Liver (tissue), 9 donors: Measurements from ENCODE around the gene SWAP70. TPM values are rescaled to one million over a fixed set of nuclear protein-coding genes. Genes with fewer than 3 reads are reported as not detected.

Experiments used
- DNase-seq: peaks from one replicate; pipeline ENCODE4 v3.0.0-alpha.2; 2017; ENCODE audit warnings: low spot score
- H3K27ac ChIP-seq, 2 donors: one replicate each; pipeline ENCODE4 v1.7.0; 2013; ENCODE audit warnings: inconsistent platforms in 2 of 2, low read length in 2 of 2, control low read depth in 1 of 2, low read depth in 1 of 2, mild to moderate bottlenecking in 1 of 2
- H3K27me3 ChIP-seq, 4 donors: one replicate each; pipeline versions ENCODE4 v1.6.1 to v1.7.0; 2013; ENCODE audit warnings: low read length in 3 of 4, inconsistent platforms in 1 of 4, mild to moderate bottlenecking in 1 of 4, moderate library complexity in 1 of 4; ENCODE audit not compliant: control insufficient read depth in 4 of 4, insufficient read depth in 4 of 4
- H3K36me3 ChIP-seq, 4 donors: one replicate each; pipeline versions ENCODE4 v1.6.1 to v1.7.0; 2013; ENCODE audit warnings: low read length in 3 of 4, mild to moderate bottlenecking in 3 of 4, low read depth in 1 of 4, moderate library complexity in 1 of 4; ENCODE audit not compliant: control insufficient read depth in 4 of 4, insufficient read depth in 3 of 4
- H3K4me1 ChIP-seq, 4 donors: one replicate each; pipeline versions ENCODE4 v1.6.1 to v1.7.0; 2013; ENCODE audit warnings: low read length in 3 of 4, mild to moderate bottlenecking in 3 of 4, moderate library complexity in 1 of 4; ENCODE audit not compliant: control insufficient read depth in 4 of 4, insufficient read depth in 4 of 4
- H3K4me3 ChIP-seq, 3 donors: one replicate each; pipeline versions ENCODE4 v1.6.1 to v1.7.0; 2013; ENCODE audit warnings: low read length in 3 of 3, control low read depth in 1 of 3, low read depth in 1 of 3, mild to moderate bottlenecking in 1 of 3
- H3K9ac ChIP-seq, 2 donors: one replicate each; pipeline ENCODE4 v1.7.0; 2013; ENCODE audit warnings: low read length in 2 of 2, mild to moderate bottlenecking in 2 of 2, moderate library complexity in 2 of 2, control low read depth in 1 of 2, low read depth in 1 of 2
- H3K9me3 ChIP-seq, 4 donors: one replicate each; pipeline versions ENCODE4 v1.6.1 to v1.7.0; 2013; ENCODE audit warnings: low read length in 3 of 4; ENCODE audit not compliant: control insufficient read depth in 4 of 4
- ATF3 ChIP-seq: IDR thresholded peaks from 2 replicates; pipeline ENCODE4 v1.6.1; 2016; ENCODE audit warnings: antibody characterized with exemption
- CTCF ChIP-seq: fragments of 150-350 bp; IDR thresholded peaks from 2 replicates; pipeline ENCODE4 v1.5.1; 2017; ENCODE audit warnings: improper control_type of control experiment, low read depth, low read length; ENCODE audit not compliant: missing input control
- EGR1 ChIP-seq, 2 donors: IDR thresholded peaks; 2 replicates each; pipeline ENCODE4 v1.6.1; 2016 to 2018; ENCODE audit warnings: antibody characterized with exemption in 2 of 2, low read depth in 2 of 2
- FOXA1 ChIP-seq: IDR thresholded peaks from 2 replicates; pipeline ENCODE4 v1.6.1; 2016; ENCODE audit warnings: antibody characterized with exemption
- GABPA ChIP-seq, 2 donors: IDR thresholded peaks in 1 of 2; conservative IDR thresholded peaks in 1 of 2; 2 replicates each; pipeline ENCODE4 v1.6.1; 2016; ENCODE audit warnings: antibody characterized with exemption in 2 of 2, mild to moderate bottlenecking in 1 of 2, moderate library complexity in 1 of 2
- HNF4A ChIP-seq, 2 donors: conservative IDR thresholded peaks; 2 replicates each; pipeline ENCODE4 v1.6.1; 2016; ENCODE audit warnings: antibody characterized with exemption in 2 of 2, mild to moderate bottlenecking in 2 of 2
- JUND ChIP-seq, 2 donors: IDR thresholded peaks; 2 replicates each; pipeline ENCODE4 v1.6.1; 2016; ENCODE audit warnings: antibody characterized with exemption in 2 of 2
- NR2F2 ChIP-seq: IDR thresholded peaks from 2 replicates; pipeline ENCODE4 v1.6.1; 2016; ENCODE audit warnings: antibody characterized with exemption
- RAD21 ChIP-seq, 2 donors: IDR thresholded peaks; 2 replicates each; pipeline ENCODE4 v1.6.1; 2016; ENCODE audit warnings: antibody characterized with exemption in 2 of 2, mild to moderate bottlenecking in 2 of 2
- RXRA ChIP-seq, 2 donors: IDR thresholded peaks; 2 replicates each; pipeline ENCODE4 v1.6.1; 2017 to 2018; ENCODE audit warnings: antibody characterized with exemption in 2 of 2, mild to moderate bottlenecking in 1 of 2
- SP1 ChIP-seq: IDR thresholded peaks from 2 replicates; pipeline ENCODE4 v1.6.1; 2018; ENCODE audit warnings: antibody characterized with exemption, mild to moderate bottlenecking
- TAF1 ChIP-seq: conservative IDR thresholded peaks from 2 replicates; pipeline ENCODE4 v1.6.1; 2016; ENCODE audit warnings: antibody characterized with exemption, mild to moderate bottlenecking
- YY1 ChIP-seq: IDR thresholded peaks from 2 replicates; pipeline ENCODE4 v1.6.1; 2016; ENCODE audit warnings: antibody characterized with exemption, mild to moderate bottlenecking
- ZBTB33 ChIP-seq: IDR thresholded peaks from 2 replicates; pipeline ENCODE4 v1.6.1; 2016; ENCODE audit warnings: antibody characterized with exemption
- WGBS: extraction: QIAGEN DNeasy Blood & Tissue Kit; methylation state at CpG from one replicate; pipeline ENCODE4 v1.1.7; 2013; 5-methylcytosine and 5-hydroxymethylcytosine counted together
- polyA plus RNA-seq, 2 donors: library from polyadenylated mRNA; stranded (reverse) in 1 of 2; unstranded in 1 of 2; fragments of 200-250 nt in 1 of 2; fragments of >200 nt in 1 of 2; fragmentation: Nextera tagmentation in 1 of 2; extraction: Ambion mirVana in 1 of 2; gene quantifications; one replicate each; pipeline versions ENCODE4 v1.2.1 to v1.2.3, GENCODE V29; 2013 to 2015
- total RNA-seq, 2 donors: library from RNA; depleted of rRNA; stranded (reverse); fragments of >200 nt; gene quantifications; one replicate each; pipeline ENCODE4 v1.2.3, GENCODE V29; 2014
- donor health status: healthy.
- donor health status: healthy.
- donor health status: healthy.
- donor health status: healthy.
- donor health status: healthy.

Gene SWAP70
- total and polyA plus RNA-seq, 4 donors, result 4.0 to 8.4 (median 5.8) TPM

GRCh38 chr11:9747828-9748227 lies 84.0 kb downstream of the SWAP70 start:
- 85% methylated on average over 5 of the region's 5 CpGs for WGBS
- no peak for DNase-seq
- TF ChIP-seq CTCF (no peak), FOXA1 (no peak), TAF1 (no peak), RXRA (IDR thresholded peaks at IDR 0.05) (no peak), HNF4A (conservative IDR thresholded peaks at IDR 0.05) (no peak), EGR1 (IDR thresholded peaks at IDR 0.05; ENCODE audit: low read depth in 2 of 2) (no peak), GABPA (IDR thresholded peaks at IDR 0.05 in 1 of 2, conservative IDR thresholded peaks at IDR 0.05 in 1 of 2) (no peak), JUND (IDR thresholded peaks at IDR 0.05) (no peak), YY1 (no peak), ZBTB33 (no peak), NR2F2 (no peak), RAD21 (IDR thresholded peaks at IDR 0.05) (no peak), SP1 (no peak), ATF3 (no peak)
- no peaks in the 10 kb centered on the region for H3K36me3 ChIP-seq
- H3K4me1 ChIP-seq, result no peaks in the 10 kb centered on the region
- no peak overlapping the region for H3K4me3 ChIP-seq
- H3K9ac ChIP-seq, result no peak overlapping the region
- H3K27me3 ChIP-seq, result no peaks in the 10 kb centered on the region
- H3K9me3 ChIP-seq, result no peaks in the 10 kb centered on the region
- no peak overlapping the region for H3K27ac ChIP-seq

GRCh38 chr11:9748361-9748970 lies 84.6 kb downstream of the SWAP70 start:
- Histone ChIP-seq H3K27me3 (no peaks in the 10 kb centered on the region), H3K4me1 (no peaks in the 10 kb centered on the region), H3K4me3 (no peak overlapping the region), H3K36me3 (no peaks in the 10 kb centered on the region), H3K27ac (no peak overlapping the region), H3K9me3 (no peaks in the 10 kb centered on the region), H3K9ac (no peak overlapping the region)
- no peak for DNase-seq
- TF ChIP-seq ZBTB33 (no peak), SP1 (no peak), YY1 (no peak), RAD21 (IDR thresholded peaks at IDR 0.05) (peak; percentile 89 to 94), CTCF (peak; percentile 71), HNF4A (conservative IDR thresholded peaks at IDR 0.05) (peak in 1 of 2 donors; percentile 12)
- 48% methylated on average over 7 of the region's 7 CpGs for WGBS
